Left ventricle myocardium superior (tissue), 1 donor: ENCODE data around the gene SPRING1. TPM values are rescaled to one million over a fixed set of nuclear protein-coding genes. Genes with fewer than 3 reads are reported as not detected.

Experiments used
- ATAC-seq: fragments of 200-7000 bp; cut with Tn5 transposase; one replicate; pipeline ENCODE4 v1.9.1; 2020; ENCODE audit warnings: mild to moderate bottlenecking, moderate library complexity
- DNase-seq: peaks from one replicate; pipeline ENCODE4 v3.0.0-alpha.2; 2020
- intact Hi-C: fragments of 100-400 bp; cut with micrococcal nuclease; formaldehyde crosslinking; loops from one replicate; pipeline ENCODE4 v1.11.0; 2022
- total RNA-seq: library from RNA; stranded (reverse); fragmentation: NEBNext Ultra II Directional; extraction: Animal tissue kit (Norgen Biotek cat#: 25700); gene quantifications from one replicate; pipeline ENCODE4 v1.2.1, GENCODE V29; 2021
- donor health status: DM: no; HTN: yes; CAD: no; lungs with severe emphysema.

SPRING1 gene
- total RNA-seq, 1 donor from 2014 or later, result 9.2 TPM

GRCh38 chr12:116691636-116692035, 46.2 kb downstream of the SPRING1 start:
- ATAC-seq (no peak), DNase-seq (no peak)
- intact Hi-C loops, result no loop called here

GRCh38 chr12:116691205-116691604, 46.7 kb downstream of the SPRING1 start:
- intact Hi-C loops, result no loop called here
- ATAC-seq, result no peak
- DNase-seq, result no peak

- DNase-seq (no peak), ATAC-seq (no peak)
- intact Hi-C loops, result no loop called here
These were observed 47.7 kb downstream of the SPRING1 start for GRCh38 chr12:116689979-116690744.

DNA sequence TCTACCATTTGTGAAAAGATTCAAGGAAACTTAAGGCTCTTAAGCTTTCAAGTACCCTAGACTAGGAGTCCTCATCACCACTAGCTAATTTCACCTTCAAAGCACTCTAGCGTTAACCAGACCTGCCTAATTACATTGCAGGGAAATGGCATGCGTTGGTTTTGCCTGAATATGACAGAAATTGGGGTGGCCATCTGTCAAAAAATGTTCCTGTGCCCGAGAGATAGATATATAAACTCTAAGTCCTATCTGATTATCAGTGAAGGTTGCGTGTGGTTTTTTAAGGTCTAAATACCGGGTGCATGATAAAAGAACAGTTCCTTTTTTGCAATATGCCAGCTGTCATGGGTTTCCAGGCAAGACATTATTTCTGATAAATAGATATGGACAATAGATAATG, 48.3 kb downstream of the SPRING1 start:
- ATAC-seq (no peak), DNase-seq (no peak)
- intact Hi-C loops, result no loop called here

Other genes starting within 250 kb of the SPRING1 start
- 3.2 TPM for gene MAP1LC3B2, start 178.7 kb downstream of the SPRING1 start, total RNA-seq
- 0.45 TPM for gene RNFT2, start 246 bp upstream of the SPRING1 start, total RNA-seq
- 0.20 TPM for gene HRK, start 143.4 kb upstream of the SPRING1 start, total RNA-seq
- 5.1 TPM for gene FBXW8, start 172.9 kb upstream of the SPRING1 start, total RNA-seq